Measurements from ENCODE around the gene JAML.

JAML gene

DNA sequence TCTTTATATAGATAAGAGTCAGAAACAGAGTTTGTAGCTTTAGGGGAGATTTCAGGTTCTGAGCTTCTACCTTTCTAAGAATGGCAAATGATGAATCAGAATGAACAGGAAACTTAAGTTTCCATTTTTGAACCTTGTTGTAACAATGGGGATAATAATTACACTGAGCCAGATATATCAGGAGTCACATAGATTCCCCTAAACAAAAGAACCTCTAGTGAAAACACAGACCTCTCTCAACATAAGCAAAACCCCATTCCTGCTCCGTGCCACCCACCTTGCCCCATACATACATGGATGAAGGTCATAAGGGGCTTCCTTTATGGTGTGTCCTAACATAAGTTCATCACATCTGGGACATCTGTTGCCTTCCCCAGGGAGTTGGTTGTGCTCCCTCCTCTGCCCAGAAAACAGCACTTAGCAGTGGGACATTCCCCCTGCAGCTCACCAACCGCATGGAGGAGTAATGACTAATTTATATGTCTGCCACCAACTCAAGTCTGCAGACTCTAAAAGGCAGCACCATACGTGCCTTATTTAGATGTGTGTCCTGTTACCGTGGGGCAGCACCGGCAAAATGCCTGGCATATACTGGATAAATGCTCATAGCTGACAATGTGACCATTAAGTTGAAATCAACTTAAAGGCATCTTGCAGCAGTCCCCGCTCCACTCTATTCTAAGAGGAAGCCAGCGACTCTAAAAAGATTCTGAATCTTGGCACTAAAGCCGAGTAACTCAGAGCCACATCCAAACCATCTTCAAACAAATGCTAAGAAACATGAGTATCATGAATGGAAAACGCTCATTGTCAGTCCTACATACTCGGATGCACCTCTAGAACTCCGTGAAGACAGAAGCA is 8.0 kb downstream of the JAML start:
- DNase-seq (ENCODE audit: low read depth, low spot score), result no peak

DNA sequence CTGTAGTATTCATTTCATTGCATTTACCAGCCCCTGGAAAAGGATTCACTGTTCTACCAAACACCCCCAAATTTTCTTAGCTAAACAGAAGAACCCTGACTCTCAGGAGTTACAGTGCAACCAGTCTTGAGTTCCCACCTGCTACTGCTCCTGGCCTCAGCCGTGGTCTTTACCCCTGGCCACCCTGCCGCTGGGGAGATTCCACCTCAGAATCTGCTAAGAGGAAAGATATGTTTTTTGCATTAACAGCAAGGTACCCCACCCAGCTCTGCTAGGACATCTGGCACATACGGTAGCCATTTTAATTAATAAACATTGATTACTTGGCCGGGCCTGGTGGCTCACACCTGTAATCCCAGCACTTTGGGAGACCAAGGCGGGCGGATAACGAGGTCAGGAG is 9.0 kb downstream of the JAML start:
- DNase-seq (ENCODE audit: low read depth, low spot score), result no peak

- DNase-seq (ENCODE audit: low read depth, low spot score), result no peak
These were observed 9.5 kb downstream of the JAML start for GRCh38 chr11:118215262-118215661.

DNA sequence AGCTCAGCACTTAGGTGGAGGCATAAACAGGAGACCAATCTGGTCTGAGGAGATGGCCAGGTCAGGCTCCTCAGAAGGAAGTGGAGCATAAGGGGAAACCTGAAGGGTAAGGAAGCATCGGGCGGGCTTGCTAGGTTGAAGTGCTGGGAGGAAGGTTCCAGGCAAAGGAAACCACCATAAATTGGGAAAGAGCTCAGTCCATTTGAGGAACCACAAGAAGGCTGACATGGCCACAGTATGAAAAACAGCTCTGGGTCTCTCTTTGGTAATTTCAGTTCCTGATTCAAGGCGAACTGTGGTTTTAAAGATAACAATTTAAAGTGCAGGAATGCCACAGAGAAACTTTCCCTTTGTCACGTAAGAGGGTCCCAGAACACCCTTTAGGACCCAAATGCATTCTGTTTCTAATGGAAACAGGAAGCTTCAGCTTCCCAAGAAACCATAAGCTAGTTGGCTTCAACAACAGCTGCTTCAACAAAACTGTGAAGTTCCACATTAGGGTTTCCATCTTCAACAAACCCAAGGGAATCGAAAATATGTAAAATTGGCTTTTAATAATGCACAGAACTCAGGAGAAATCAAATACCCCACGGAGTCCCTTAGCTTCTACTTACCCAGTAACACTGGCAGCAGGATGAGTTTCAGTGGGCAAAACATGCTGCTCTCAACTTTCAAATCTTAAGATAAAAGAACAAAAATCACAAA is 10.4 kb downstream of the JAML start:
- DNase-seq (ENCODE audit: low read depth, low spot score), result no peak

DNA sequence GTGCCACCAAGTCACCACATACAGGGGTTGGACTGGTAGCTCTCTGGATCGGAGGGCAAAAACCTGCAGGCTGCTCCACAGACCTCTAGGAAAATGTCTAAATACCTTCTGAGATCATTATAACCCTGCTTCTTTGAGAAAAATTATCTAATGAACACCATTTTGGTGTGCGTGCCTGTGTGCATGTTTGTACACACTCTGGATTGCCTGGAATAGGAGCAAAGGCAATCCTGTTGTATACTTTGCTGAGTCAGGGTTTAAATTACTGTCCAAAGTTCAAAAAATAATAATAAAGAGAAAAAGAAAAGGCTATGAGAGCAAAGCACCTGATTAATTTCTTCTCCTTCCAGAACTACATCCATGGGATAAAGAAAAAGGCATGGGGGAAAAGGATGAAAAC is 11.0 kb downstream of the JAML start:
- DNase-seq (ENCODE audit: low read depth, low spot score), result no peak

GRCh38 chr11:118213201-118213600 is 11.6 kb downstream of the JAML start:
- DNase-seq (ENCODE audit: low read depth, low spot score), result no peak

GRCh38 chr11:118212781-118213191 is 12.0 kb downstream of the JAML start:
- DNase-seq (ENCODE audit: low read depth, low spot score), result no peak

GRCh38 chr11:118212131-118212725 is 12.6 kb downstream of the JAML start:
- no peak for DNase-seq (ENCODE audit: low read depth, low spot score)

GRCh38 chr11:118211006-118211405 is 13.8 kb downstream of the JAML start:
- peak; percentile 49 for DNase-seq (ENCODE audit: low read depth, low spot score)

DNA sequence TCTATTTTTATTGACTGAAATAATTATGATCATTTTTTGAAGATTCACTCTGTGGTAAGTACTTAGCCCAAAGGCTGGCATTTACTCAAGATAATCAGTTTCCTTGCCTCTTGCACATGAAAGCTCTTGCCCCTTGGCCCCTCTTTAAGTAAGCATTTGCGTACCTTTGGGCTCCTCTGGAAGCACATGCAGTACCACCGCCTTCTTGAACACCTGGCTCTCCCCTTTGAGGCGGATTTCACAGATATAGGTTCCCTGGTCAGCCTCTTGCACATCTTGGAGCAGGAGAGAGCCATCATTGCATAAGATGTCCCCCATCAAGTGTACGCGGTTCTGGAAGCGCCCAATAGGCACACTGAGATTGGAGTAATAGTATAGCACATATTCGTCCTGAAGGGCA is 14.5 kb downstream of the JAML start:
- DNase-seq (ENCODE audit: low read depth, low spot score), result no peak

GRCh38 chr11:118209033-118209432 is 15.8 kb downstream of the JAML start:
- DNase-seq (ENCODE audit: low read depth, low spot score), result no peak

- DNase-seq (ENCODE audit: low read depth, low spot score), result no peak
These were observed 17.7 kb downstream of the JAML start for GRCh38 chr11:118207079-118207478.

DNA sequence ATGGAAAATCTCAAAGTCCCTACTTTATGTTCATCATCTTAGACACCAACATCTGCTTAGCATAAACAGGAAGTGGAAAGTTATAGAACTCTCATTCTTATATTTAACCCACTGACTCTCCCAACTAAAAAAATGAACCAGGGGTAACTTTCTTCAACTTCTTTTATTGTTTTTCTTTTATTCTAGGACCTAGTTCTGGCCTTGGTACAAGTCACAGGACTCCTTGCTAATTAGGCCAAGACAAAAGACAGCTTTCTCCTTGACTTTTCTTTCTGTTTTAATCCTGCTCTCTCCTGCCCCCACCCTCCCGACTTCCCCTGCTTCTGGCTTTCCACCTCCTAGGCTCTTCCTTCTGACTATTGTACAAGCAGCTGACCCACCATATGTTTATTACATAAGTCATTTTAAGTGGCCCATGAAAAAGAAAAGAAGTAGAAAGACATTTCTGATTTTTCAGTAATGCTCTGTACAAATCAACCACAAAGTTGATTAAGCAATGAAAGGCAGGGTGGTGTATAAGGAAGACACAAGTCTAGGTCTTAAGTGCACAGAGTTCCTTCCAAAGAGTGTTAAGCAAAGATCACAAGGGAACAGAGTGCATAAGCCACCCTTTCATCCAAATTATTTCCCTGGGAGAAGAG is 18.3 kb downstream of the JAML start:
- DNase-seq (ENCODE audit: low read depth, low spot score), result no peak

DNA sequence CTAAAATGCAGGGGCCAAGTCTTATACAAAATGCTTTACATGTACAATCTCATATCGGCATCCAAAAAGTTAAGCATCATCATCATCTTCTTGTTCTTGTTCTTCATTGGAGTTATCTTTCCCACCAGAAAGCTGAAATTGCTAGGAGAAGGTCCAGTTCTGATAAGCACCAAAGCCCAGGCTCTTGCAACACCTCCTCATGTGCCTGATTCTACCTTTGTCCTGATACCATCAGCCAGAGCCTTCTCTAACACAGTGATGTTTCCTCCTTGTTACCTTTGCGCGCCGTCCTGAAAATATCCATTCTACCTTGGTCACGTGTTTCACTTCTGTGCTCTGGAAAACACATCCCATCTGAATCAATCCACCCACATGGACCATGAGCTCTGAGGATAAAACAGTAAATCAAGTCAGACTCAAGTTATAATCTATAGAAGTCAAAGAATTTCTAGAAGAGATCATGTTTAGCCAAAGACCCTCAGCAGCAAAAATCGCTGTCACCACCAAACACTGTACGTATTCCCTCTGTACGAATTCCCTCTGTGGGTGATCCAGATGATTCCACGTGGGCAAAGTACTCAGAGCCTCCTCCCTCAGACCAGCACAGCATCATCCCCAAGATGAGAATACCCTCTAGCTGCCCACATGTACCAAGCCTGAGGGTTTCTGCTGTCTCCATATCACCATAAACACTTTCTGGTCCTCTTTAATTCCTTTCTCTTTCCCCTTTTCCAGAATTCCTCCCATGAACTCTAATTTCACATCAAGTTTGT is 19.0 kb downstream of the JAML start:
- DNase-seq (ENCODE audit: low read depth, low spot score), result no peak

DNA sequence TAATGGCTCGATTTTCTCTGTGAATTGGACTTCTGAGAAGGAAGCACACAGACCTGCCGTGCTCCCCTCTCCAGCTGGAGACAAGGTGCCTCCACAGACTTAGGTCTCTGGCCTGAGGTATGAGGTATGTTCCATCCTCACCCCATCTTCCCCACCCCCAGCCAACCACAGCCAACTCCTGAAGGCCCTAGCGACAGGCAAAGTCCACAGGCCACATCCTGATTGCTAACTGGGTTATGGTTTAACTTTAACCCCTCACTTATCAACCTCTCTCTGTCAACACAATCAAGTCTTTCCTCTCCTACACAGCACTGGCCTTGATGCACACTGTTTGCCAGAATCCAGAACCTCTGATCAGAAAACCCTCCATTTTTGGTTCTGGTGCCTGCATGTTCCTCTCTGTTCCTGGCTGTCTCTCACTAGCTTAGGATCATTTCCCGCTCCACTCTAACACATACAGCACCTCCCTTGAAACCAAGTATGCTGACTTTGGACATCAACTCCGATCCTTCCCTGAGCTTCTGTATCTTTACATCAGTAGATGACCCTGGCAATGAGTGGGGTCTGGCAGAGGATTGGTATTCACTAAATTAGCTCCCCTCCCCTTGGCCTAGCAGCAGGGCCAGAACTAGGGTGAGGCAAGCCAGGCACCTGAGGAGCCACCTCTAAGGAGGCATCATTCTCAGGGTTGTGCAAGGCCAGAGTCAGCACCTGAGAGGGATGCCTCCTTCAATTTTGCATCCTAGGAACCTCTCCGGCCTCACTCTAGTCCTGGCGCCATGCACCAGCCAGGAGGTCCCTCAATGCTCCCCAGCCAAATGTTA is 22.0 kb downstream of the JAML start:
- DNase-seq (ENCODE audit: low read depth, low spot score), result no peak

DNA sequence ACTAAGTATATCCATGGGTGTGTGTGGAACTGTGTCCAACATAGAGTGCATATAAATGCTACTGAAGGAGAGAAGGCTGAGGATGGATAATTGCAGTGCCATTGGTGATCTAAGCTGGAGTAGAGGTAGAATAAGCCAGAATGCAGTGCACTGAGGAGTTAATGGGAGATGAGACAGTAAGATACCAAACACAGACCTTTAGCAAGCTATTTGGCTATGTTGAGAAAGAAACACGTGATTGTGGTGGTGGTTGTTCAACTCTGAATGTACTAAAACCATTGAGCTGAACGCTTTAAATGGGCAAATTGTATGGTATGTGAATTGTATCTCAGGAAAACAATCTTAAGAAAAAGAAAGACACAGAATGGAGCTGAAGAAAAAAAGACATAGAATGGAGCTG is 22.8 kb downstream of the JAML start:
- DNase-seq (ENCODE audit: low read depth, low spot score), result no peak

GRCh38 chr11:118200901-118201680 is 23.7 kb downstream of the JAML start:
- DNase-seq (ENCODE audit: low read depth, low spot score), result no peak

- DNase-seq (ENCODE audit: low read depth, low spot score), result no peak
These were observed 24.3 kb downstream of the JAML start for GRCh38 chr11:118200497-118200896.

DNA sequence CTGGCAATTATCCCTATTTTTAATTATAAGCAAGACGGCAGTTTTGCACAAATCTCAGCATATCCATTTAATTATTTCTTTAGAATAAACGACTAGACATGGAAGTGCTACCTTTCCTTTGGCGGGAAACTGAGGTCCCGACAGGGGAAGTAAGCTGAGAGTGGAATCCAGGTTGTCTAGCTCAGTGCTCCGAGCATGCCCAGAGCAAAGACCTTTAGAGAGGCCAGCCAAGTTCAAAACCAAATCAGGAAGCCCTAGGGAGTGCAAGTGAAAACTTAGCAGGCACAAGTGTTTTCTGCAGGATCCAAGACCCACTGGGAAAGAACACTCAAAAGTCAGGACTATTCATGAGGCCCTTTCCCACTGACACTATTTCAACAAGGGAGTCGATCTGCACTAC is 25.7 kb downstream of the JAML start:
- no peak for DNase-seq (ENCODE audit: low read depth, low spot score)

GRCh38 chr11:118198370-118198769 is 26.4 kb downstream of the JAML start:
- peak; percentile 75 for DNase-seq (ENCODE audit: low read depth, low spot score)

Measured in astrocyte of the hippocampus (primary cell).